DND-41 (cell line): ENCODE data around the gene DCAF5.

Source experiments
- CTCF ChIP-seq: IDR thresholded peaks from 2 replicates; pipeline ENCODE4 v1.5.1; 2012; ENCODE audit warnings: borderline replicate concordance, low read length, moderate library complexity, mild to moderate bottlenecking; ENCODE audit not compliant: poor library complexity, severe bottlenecking; ENCODE audit errors: extremely low read depth
- EZH2 ChIP-seq: IDR thresholded peaks from 3 replicates; pipeline ENCODE4 v1.6.1; 2012; ENCODE audit warnings: borderline replicate concordance, low read depth, mild to moderate bottlenecking, moderate library complexity, low read length, inconsistent platforms; ENCODE audit not compliant: severe bottlenecking

- TF ChIP-seq CTCF (no peak), EZH2 (no peak)
Observed at GRCh38 chr14:69199786-69200185, 46.9 kb upstream of the DCAF5 start.
